ENCODE data around the gene SOS1. TPM values are rescaled to one million over a fixed set of nuclear protein-coding genes. Genes with fewer than 3 reads are reported as not detected.
A peak's percentile ranks its signal among the peaks of the same experiment; 100 is the strongest.

Gene SOS1
- total and polyA plus RNA-seq, 2 of the 13 experiments (the other 11 are each of a cell fraction or from before 2014, with no cell fraction given): 20.8 to 60.4 TPM

- FAIRE-seq (no peak), ATAC-seq (peak; percentile 40), DNase-seq (ENCODE audit: low spot score) (no peak)
- WGBS (ENCODE audit: low lambda C conversion rate): 75% methylated on average over 2 of the region's 2 CpGs
- ChIA-PET CTCF (ENCODE audit: low intra/inter-chr PET ratio, low total read pairs) (no interaction called here), POLR2A (interaction anchor here (4.4 kb wide), 1 partner anchor 13 kb away, joined by 25 read pairs; the partner anchor contains the start of gene SOS1)
- H2AFZ ChIP-seq (ENCODE audit: low read length): no peak overlapping the region
- intact Hi-C loops (cut with micrococcal nuclease; ENCODE audit: unreplicated experiment): no loop called here
- no peak overlapping the region for H3K9ac ChIP-seq (ENCODE audit: insufficient read depth, low read depth, low read length)
- H3K79me2 ChIP-seq (ENCODE audit: insufficient read depth, low read length): peaks cover 94% of the 10 kb centered on the region
- H3K27me3 ChIP-seq (ENCODE audit: control insufficient read depth in 1 of 2, insufficient read depth in 2 of 2, low read length in 2 of 2): no peaks in the 10 kb centered on the region
- no peak overlapping the region for H3K27ac ChIP-seq (ENCODE audit: extremely low read length, insufficient read depth, low read length)
- no peaks in the 10 kb centered on the region for H3K9me3 ChIP-seq (ENCODE audit: low read length)
- in situ Hi-C loops (cut with HindIII; ENCODE audit: extremely low pct_ligation_motif_present, low pct_unique_long_range_greater_than_20kb): no loop called here
- TF ChIP-seq ZFP36L1 (CRISPR knock-in tag; IDR thresholded peaks at IDR 0.05) (no peak), MAFK (conservative IDR thresholded peaks at IDR 0.05 in 1 of 2, IDR thresholded peaks at IDR 0.05 in 1 of 2; ENCODE audit: low read length in 2 of 2) (no peak), KLF11 (CRISPR knock-in tag; IDR thresholded peaks at IDR 0.05) (no peak), KDM1A (CRISPR knock-in tag; IDR thresholded peaks at IDR 0.05) (no peak), PCBP2 (optimal IDR thresholded peaks at IDR 0.05; ENCODE audit: low read depth, low read length, poor library complexity, severe bottlenecking) (no peak), ZNF775 (CRISPR knock-in tag; IDR thresholded peaks at IDR 0.05; ENCODE audit: borderline replicate concordance) (no peak), ELF4 (CRISPR knock-in tag; IDR thresholded peaks at IDR 0.05; ENCODE audit: borderline replicate concordance) (no peak), WIZ (CRISPR knock-in tag; IDR thresholded peaks at IDR 0.05) (no peak)
- H4K20me1 ChIP-seq (ENCODE audit: insufficient read depth, low read length): peaks cover 56% of the 10 kb centered on the region
- H3K4me3 ChIP-seq (replicated peaks in 1 of 3; ENCODE audit: insufficient read depth in 1 of 3, low read depth in 2 of 3, low read length in 3 of 3): no peak overlapping the region
- peaks cover 7 to 33% of the 10 kb centered on the region in 2 experiments for H3K36me3 ChIP-seq (replicated peaks in 1 of 2; ENCODE audit: control insufficient read depth in 1 of 2, insufficient read depth in 2 of 2, low read length in 2 of 2)
- BruUV-seq (replicated peaks): TSS peak; percentile 15
- H3K4me2 ChIP-seq (ENCODE audit: low read depth, low read length): no peak overlapping the region
- H3K4me1 ChIP-seq (ENCODE audit: insufficient read depth, low read length): peaks cover 18% of the 10 kb centered on the region
Measured at GRCh38 chr2:39107724-39108273, 13.1 kb downstream of the SOS1 start.

- no peak overlapping the region for H3K4me3 ChIP-seq (replicated peaks in 1 of 3; ENCODE audit: insufficient read depth in 1 of 3, low read depth in 2 of 3, low read length in 3 of 3)
- H3K36me3 ChIP-seq (replicated peaks in 1 of 2; ENCODE audit: control insufficient read depth in 1 of 2, insufficient read depth in 2 of 2, low read length in 2 of 2): peaks cover 4 to 27% of the 10 kb centered on the region in 2 experiments
- H4K20me1 ChIP-seq (ENCODE audit: insufficient read depth, low read length): peaks cover 53% of the 10 kb centered on the region
- peak; percentile 62 for ATAC-seq
- no peak overlapping the region for H3K4me2 ChIP-seq (ENCODE audit: low read depth, low read length)
- in situ Hi-C loops (cut with HindIII; ENCODE audit: extremely low pct_ligation_motif_present, low pct_unique_long_range_greater_than_20kb) (no loop called here), intact Hi-C loops (cut with micrococcal nuclease; ENCODE audit: unreplicated experiment) (no loop called here)
- H3K27me3 ChIP-seq (ENCODE audit: control insufficient read depth in 1 of 2, insufficient read depth in 2 of 2, low read length in 2 of 2): no peaks in the 10 kb centered on the region
- WGBS (ENCODE audit: low lambda C conversion rate): 75% methylated on average over 4 of the region's 4 CpGs
- peaks cover 18% of the 10 kb centered on the region for H3K4me1 ChIP-seq (ENCODE audit: insufficient read depth, low read length)
- no peak for FAIRE-seq
- no peaks in the 10 kb centered on the region for H3K9me3 ChIP-seq (ENCODE audit: low read length)
- H3K79me2 ChIP-seq (ENCODE audit: insufficient read depth, low read length): peaks cover 95% of the 10 kb centered on the region
- no peak overlapping the region for H3K9ac ChIP-seq (ENCODE audit: insufficient read depth, low read depth, low read length)
- POLR2A ChIA-PET: interaction anchor here (4.4 kb wide), 1 partner anchor 13 kb away, joined by 25 read pairs; the partner anchor contains the start of gene SOS1
- no peak for DNase-seq (ENCODE audit: low spot score)
- BruUV-seq (replicated peaks): no TSS peak
- CTCF ChIA-PET (ENCODE audit: low intra/inter-chr PET ratio, low total read pairs): no interaction called here
- H2AFZ ChIP-seq (ENCODE audit: low read length): no peak overlapping the region
- no peak overlapping the region for H3K27ac ChIP-seq (ENCODE audit: extremely low read length, insufficient read depth, low read length)
- TF ChIP-seq SRY (CRISPR knock-in tag; IDR thresholded peaks at IDR 0.05): no peak
- TF ChIP-seq MBNL3 (CRISPR knock-in tag; conservative IDR thresholded peaks at IDR 0.05): no peak
- no peak for TF ChIP-seq ZNF563 (CRISPR knock-in tag; IDR thresholded peaks at IDR 0.05)
- TF ChIP-seq REL (CRISPR knock-in tag; conservative IDR thresholded peaks at IDR 0.05): no peak
- no peak for TF ChIP-seq IKZF1 (IDR thresholded peaks at IDR 0.05)
- TF ChIP-seq IRF1 (CRISPR knock-in tag; IDR thresholded peaks at IDR 0.05; ENCODE audit: low read depth): no peak
- TF ChIP-seq STAT6 (CRISPR knock-in tag; IDR thresholded peaks at IDR 0.05; ENCODE audit: borderline replicate concordance): no peak
- TF ChIP-seq KDM2A (CRISPR knock-in tag; IDR thresholded peaks at IDR 0.05; ENCODE audit: borderline replicate concordance, low read depth): no peak
- TF ChIP-seq ZNF367 (CRISPR knock-in tag; IDR thresholded peaks at IDR 0.05; ENCODE audit: borderline replicate concordance): no peak
Measured at GRCh38 chr2:39107156-39107555, 13.7 kb downstream of the SOS1 start.

All from HepG2 (cell line).